ENCODE results near the gene EPB41L2.

Gene EPB41L2

DNA sequence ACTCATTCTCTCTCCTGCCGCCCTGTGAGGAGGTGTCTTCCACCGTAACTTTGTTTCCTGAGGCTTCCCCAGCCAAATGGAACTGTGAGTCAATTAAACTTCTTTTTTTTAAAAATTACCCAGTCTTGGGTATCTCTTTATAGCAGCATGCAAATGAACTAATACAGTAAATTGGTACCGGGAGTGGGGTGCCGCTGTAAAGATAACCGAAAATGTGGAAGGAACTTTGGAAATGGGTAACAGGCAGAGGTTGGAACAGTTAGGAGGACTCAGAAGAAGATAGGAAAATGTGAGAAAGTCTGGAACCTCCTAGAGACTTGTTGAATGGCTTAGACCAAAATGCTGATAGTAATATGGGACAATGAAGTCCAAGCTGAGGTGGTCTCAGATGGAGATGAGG, 55.8 kb downstream of the EPB41L2 start:
- H3K9ac ChIP-seq, result no peak overlapping the region
- H2AFZ ChIP-seq (ENCODE audit: low read depth), result no peak overlapping the region
- H3K79me2 ChIP-seq (ENCODE audit: insufficient read depth, low read depth), result no peaks in the 10 kb centered on the region; the same call in 1 of the 2 replicates
- H3K4me2 ChIP-seq, result no peak overlapping the region
- no peak overlapping the region for H3K4me3 ChIP-seq (IDR thresholded peaks at IDR 0.05; ENCODE audit: insufficient read depth, low read depth, low read length)
- no peaks in the 10 kb centered on the region for H4K20me1 ChIP-seq (ENCODE audit: insufficient read depth)
- no peaks in the 10 kb centered on the region for H3K36me3 ChIP-seq (ENCODE audit: insufficient read depth)
- no peaks in the 10 kb centered on the region for H3K4me1 ChIP-seq (ENCODE audit: low read depth, poor library complexity, severe bottlenecking)
- H3K27ac ChIP-seq, result no peak overlapping the region
- TF ChIP-seq, protein P1, sequence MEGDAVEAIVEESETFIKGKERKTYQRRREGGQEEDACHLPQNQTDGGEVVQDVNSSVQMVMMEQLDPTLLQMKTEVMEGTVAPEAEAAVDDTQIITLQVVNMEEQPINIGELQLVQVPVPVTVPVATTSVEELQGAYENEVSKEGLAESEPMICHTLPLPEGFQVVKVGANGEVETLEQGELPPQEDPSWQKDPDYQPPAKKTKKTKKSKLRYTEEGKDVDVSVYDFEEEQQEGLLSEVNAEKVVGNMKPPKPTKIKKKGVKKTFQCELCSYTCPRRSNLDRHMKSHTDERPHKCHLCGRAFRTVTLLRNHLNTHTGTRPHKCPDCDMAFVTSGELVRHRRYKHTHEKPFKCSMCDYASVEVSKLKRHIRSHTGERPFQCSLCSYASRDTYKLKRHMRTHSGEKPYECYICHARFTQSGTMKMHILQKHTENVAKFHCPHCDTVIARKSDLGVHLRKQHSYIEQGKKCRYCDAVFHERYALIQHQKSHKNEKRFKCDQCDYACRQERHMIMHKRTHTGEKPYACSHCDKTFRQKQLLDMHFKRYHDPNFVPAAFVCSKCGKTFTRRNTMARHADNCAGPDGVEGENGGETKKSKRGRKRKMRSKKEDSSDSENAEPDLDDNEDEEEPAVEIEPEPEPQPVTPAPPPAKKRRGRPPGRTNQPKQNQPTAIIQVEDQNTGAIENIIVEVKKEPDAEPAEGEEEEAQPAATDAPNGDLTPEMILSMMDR (conservative IDR thresholded peaks at IDR 0.05; ENCODE audit: low read depth, low read length), result no peak
- H3K27me3 ChIP-seq (ENCODE audit: insufficient read depth, low read depth), result no peaks in the 10 kb centered on the region

DNA sequence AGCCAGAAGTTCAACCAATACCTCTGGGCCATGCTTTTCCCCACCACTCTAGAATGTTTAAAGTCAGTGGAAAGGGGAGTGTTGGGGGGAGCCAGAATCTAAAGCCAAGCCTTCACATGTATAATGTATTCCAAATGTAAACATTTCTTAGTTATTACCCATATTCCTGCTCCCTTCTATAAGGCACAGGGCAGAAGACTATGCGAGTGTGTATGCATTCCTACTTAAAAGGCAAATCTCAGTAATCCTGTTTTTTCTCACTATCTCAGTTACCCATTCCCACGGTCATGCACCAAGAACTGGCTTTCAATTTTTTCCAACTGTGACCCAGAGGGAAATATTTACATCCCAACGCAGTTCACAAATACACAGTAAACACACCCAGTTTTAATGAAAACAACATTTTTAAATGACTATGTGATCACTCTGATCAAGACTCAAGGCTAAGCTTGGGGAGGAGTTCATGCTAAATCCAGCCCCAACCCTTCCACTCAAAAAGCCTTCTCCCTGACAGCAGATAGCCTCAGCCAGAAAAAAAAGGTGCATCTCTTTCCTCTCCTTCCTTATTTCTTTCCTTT, 57.5 kb downstream of the EPB41L2 start:
- Histone ChIP-seq H3K79me2 (ENCODE audit: insufficient read depth, low read depth) (no peaks in the 10 kb centered on the region; the same call in 1 of the 2 replicates), H3K4me1 (ENCODE audit: low read depth, poor library complexity, severe bottlenecking) (no peaks in the 10 kb centered on the region), H3K9ac (no peak overlapping the region), H2AFZ (ENCODE audit: low read depth) (no peak overlapping the region), H3K4me3 (IDR thresholded peaks at IDR 0.05; ENCODE audit: insufficient read depth, low read depth, low read length) (no peak overlapping the region), H3K27me3 (ENCODE audit: insufficient read depth, low read depth) (no peaks in the 10 kb centered on the region), H3K4me2 (no peak overlapping the region), H3K36me3 (ENCODE audit: insufficient read depth) (no peaks in the 10 kb centered on the region), H3K27ac (no peak overlapping the region), H4K20me1 (ENCODE audit: insufficient read depth) (no peaks in the 10 kb centered on the region)
- TF ChIP-seq, protein P1 (conservative IDR thresholded peaks at IDR 0.05; ENCODE audit: low read depth, low read length), result no peak

DNA sequence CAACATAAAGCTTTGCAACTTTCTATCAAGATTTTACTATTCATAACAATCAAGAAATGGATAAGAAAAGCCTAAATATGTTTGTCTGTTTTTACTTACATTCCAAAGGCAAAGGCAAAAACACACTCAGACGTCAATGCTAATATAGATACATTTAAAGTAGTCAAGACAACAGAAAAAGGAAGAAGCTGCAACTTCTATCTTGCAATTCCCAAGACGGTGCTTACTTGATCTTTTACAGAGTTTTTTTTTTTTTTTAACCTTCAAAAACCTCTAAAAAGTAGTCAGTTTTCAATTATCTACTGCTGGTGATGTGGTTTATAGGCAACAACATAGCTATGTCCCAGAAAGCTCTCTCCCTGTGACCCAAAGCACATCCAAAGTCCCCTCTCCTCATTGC, 58.1 kb downstream of the EPB41L2 start:
- TF ChIP-seq, protein P1 (conservative IDR thresholded peaks at IDR 0.05; ENCODE audit: low read depth, low read length), result no peak
- Histone ChIP-seq H3K27me3 (ENCODE audit: insufficient read depth, low read depth) (no peaks in the 10 kb centered on the region), H3K4me2 (no peak overlapping the region), H3K4me3 (IDR thresholded peaks at IDR 0.05; ENCODE audit: insufficient read depth, low read depth, low read length) (no peak overlapping the region), H3K79me2 (ENCODE audit: insufficient read depth, low read depth) (no peaks in the 10 kb centered on the region; the same call in 1 of the 2 replicates), H3K27ac (no peak overlapping the region), H3K9ac (no peak overlapping the region), H4K20me1 (ENCODE audit: insufficient read depth) (no peaks in the 10 kb centered on the region), H2AFZ (ENCODE audit: low read depth) (no peak overlapping the region), H3K36me3 (ENCODE audit: insufficient read depth) (no peaks in the 10 kb centered on the region), H3K4me1 (ENCODE audit: low read depth, poor library complexity, severe bottlenecking) (no peaks in the 10 kb centered on the region)

DNA sequence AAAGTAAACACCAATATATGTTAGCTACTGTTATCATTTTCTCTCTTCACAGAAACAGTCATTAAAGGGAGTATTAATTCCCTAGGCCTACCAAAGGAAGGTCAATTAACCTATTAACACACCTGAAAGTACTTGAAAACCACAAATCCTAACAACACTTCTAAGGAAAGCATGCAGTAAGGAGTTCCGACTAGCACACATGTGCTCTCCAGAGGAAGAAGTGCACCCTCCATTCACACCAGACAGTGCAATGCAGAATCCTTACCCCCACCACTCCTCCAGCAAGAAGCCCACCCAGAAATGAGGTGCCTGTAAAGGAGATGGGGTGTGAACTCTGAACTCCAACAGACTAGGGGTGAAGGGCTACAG, 58.7 kb downstream of the EPB41L2 start:
- H3K4me2 ChIP-seq, result no peak overlapping the region
- peaks cover 5% of the 10 kb centered on the region; the same call in 1 of the 2 replicates for H3K79me2 ChIP-seq (ENCODE audit: insufficient read depth, low read depth)
- H3K27me3 ChIP-seq (ENCODE audit: insufficient read depth, low read depth), result no peaks in the 10 kb centered on the region
- H3K27ac ChIP-seq, result no peak overlapping the region
- H3K4me3 ChIP-seq (IDR thresholded peaks at IDR 0.05; ENCODE audit: insufficient read depth, low read depth, low read length), result no peak overlapping the region
- TF ChIP-seq, protein P1 (conservative IDR thresholded peaks at IDR 0.05; ENCODE audit: low read depth, low read length), result no peak
- no peak overlapping the region for H2AFZ ChIP-seq (ENCODE audit: low read depth)
- no peaks in the 10 kb centered on the region for H3K36me3 ChIP-seq (ENCODE audit: insufficient read depth)
- no peak overlapping the region for H3K9ac ChIP-seq
- no peaks in the 10 kb centered on the region for H3K4me1 ChIP-seq (ENCODE audit: low read depth, poor library complexity, severe bottlenecking)
- no peaks in the 10 kb centered on the region for H4K20me1 ChIP-seq (ENCODE audit: insufficient read depth)

All from KMS-11 (cell line).